ENCODE measurements around the gene IFNAR2.

IFNAR2 gene

DNA sequence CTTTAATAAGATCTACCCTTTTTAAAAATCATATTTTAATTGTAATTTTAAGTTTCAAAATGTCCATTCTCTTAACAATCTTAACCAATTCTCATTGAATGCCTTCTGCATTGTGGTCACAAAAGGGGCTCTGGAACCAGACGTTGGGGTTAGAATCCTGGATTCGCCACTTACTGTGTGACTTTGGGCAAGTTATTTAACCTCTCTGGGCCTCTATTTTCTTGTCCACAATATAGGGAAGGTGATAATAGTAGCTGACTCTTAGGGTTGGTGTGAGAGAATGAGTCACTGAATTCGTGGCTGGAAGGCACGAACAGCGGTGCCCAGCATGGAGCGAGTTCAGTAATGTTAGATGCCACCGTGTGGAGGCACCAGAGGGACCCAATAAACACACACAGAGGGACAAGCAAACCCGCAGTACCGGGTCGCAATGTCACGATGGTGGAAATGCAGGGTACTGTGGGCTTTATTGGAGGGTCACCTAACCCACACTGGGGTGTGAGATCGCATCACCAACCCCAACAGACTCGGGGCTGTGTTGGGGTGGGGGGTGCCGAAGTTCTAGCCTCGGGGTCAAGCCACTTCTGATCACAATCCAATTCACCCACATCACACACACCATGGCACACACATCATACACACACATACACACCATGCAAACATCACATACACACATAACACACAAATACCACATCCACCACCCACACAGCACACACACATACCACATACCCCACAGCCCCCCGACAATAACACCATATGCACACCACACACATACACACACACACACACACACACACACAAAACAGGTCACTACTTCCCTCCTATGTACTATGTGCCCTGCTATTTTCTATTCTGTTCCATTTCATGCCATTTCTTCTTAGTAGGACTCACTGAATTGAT, 27.0 kb upstream of the IFNAR2 start:
- Histone ChIP-seq H4K8ac (ENCODE audit: low read depth, low read length) (no peak overlapping the region), H3K4ac (ENCODE audit: low read depth, low read length) (no peak overlapping the region), H3K56ac (ENCODE audit: low read length) (no peak overlapping the region), H3K4me3 (ENCODE audit: low read length) (no peak overlapping the region), H4K5ac (ENCODE audit: low read length) (no peak overlapping the region), H3K36me3 (ENCODE audit: control insufficient read depth, insufficient read depth, low read length) (no peaks in the 10 kb centered on the region), H3K79me2 (ENCODE audit: control insufficient read depth, insufficient read depth, low read length) (no peaks in the 10 kb centered on the region), H3K23ac (ENCODE audit: low read length) (no peak overlapping the region), H2BK15ac (replicated peaks; ENCODE audit: low read depth) (no peak overlapping the region), H3K27ac (ENCODE audit: low read depth, low read length) (no peak overlapping the region), H3K9ac (ENCODE audit: low read length) (no peak overlapping the region), H3K79me1 (ENCODE audit: low read length) (no peaks in the 10 kb centered on the region), H3K4me1 (ENCODE audit: control insufficient read depth, low read depth, low read length) (no peaks in the 10 kb centered on the region), H2BK120ac (ENCODE audit: low read depth, low read length) (no peak overlapping the region), H3K27me3 (ENCODE audit: insufficient read depth, low read length, poor library complexity) (no peaks in the 10 kb centered on the region), H3K18ac (ENCODE audit: low read length) (no peak overlapping the region), H2BK5ac (ENCODE audit: low read length) (no peak overlapping the region), H3K4me2 (ENCODE audit: low read length) (no peak overlapping the region), H2AK5ac (ENCODE audit: low read length) (no peak overlapping the region)
- WGBS (ENCODE audit: extremely low coverage, insufficient coverage, low lambda C conversion rate) = no CpG with 5 or more reads among the region's 16 CpGs
- no peak for DNase-seq

GRCh38 chr21:33203371-33203724, 26.4 kb upstream of the IFNAR2 start:
- Histone ChIP-seq H2BK5ac (ENCODE audit: low read length) (no peak overlapping the region), H2BK120ac (ENCODE audit: low read depth, low read length) (no peak overlapping the region), H3K27me3 (ENCODE audit: insufficient read depth, low read length, poor library complexity) (no peaks in the 10 kb centered on the region), H3K4me3 (ENCODE audit: low read length) (no peak overlapping the region), H4K5ac (ENCODE audit: low read length) (no peak overlapping the region), H3K4ac (ENCODE audit: low read depth, low read length) (no peak overlapping the region), H2BK15ac (replicated peaks; ENCODE audit: low read depth) (no peak overlapping the region), H3K9ac (ENCODE audit: low read length) (no peak overlapping the region), H2AK5ac (ENCODE audit: low read length) (no peak overlapping the region), H3K79me2 (ENCODE audit: control insufficient read depth, insufficient read depth, low read length) (no peaks in the 10 kb centered on the region), H3K4me2 (ENCODE audit: low read length) (no peak overlapping the region), H4K8ac (ENCODE audit: low read depth, low read length) (no peak overlapping the region), H3K36me3 (ENCODE audit: control insufficient read depth, insufficient read depth, low read length) (no peaks in the 10 kb centered on the region), H3K4me1 (ENCODE audit: control insufficient read depth, low read depth, low read length) (no peaks in the 10 kb centered on the region), H3K23ac (ENCODE audit: low read length) (no peak overlapping the region), H3K56ac (ENCODE audit: low read length) (no peak overlapping the region), H3K79me1 (ENCODE audit: low read length) (no peaks in the 10 kb centered on the region), H3K27ac (ENCODE audit: low read depth, low read length) (no peak overlapping the region), H3K18ac (ENCODE audit: low read length) (no peak overlapping the region)
- no peak for DNase-seq
- no CpG with 5 or more reads among the region's 5 CpGs for WGBS (ENCODE audit: extremely low coverage, insufficient coverage, low lambda C conversion rate)

DNA sequence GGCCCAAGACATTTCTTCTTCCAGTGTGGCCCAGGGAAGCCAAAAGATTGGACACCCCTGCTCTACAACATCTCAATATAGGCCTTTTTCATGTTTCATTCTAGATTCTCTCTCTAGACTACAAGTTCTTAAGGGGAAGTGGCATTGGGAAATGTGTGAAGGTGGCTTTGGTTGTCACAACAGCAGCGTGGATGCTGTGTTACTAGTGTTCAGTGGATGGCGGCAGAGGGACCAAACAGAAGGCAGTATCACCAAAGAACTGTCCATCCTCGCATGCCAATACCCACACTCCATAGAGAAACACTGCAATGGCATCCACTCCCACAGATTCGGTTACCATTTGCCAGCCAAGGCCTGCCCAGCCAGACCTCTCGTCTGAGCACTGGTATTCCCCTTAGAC, 24.3 kb upstream of the IFNAR2 start:
- H3K4me3 ChIP-seq (ENCODE audit: low read length) = no peak overlapping the region
- no peak overlapping the region for H2BK15ac ChIP-seq (replicated peaks; ENCODE audit: low read depth)
- no peak overlapping the region for H3K18ac ChIP-seq (ENCODE audit: low read length)
- no peaks in the 10 kb centered on the region for H3K4me1 ChIP-seq (ENCODE audit: control insufficient read depth, low read depth, low read length)
- H3K79me2 ChIP-seq (ENCODE audit: control insufficient read depth, insufficient read depth, low read length) = no peaks in the 10 kb centered on the region
- no peaks in the 10 kb centered on the region for H3K36me3 ChIP-seq (ENCODE audit: control insufficient read depth, insufficient read depth, low read length)
- no peak overlapping the region for H3K4me2 ChIP-seq (ENCODE audit: low read length)
- no peak overlapping the region for H3K27ac ChIP-seq (ENCODE audit: low read depth, low read length)
- no CpG with 5 or more reads among the region's 5 CpGs for WGBS (ENCODE audit: extremely low coverage, insufficient coverage, low lambda C conversion rate)
- no peak for DNase-seq
- no peak overlapping the region for H2BK5ac ChIP-seq (ENCODE audit: low read length)
- H3K56ac ChIP-seq (ENCODE audit: low read length) = no peak overlapping the region
- no peak overlapping the region for H3K23ac ChIP-seq (ENCODE audit: low read length)
- no peaks in the 10 kb centered on the region for H3K79me1 ChIP-seq (ENCODE audit: low read length)
- H2AK5ac ChIP-seq (ENCODE audit: low read length) = no peak overlapping the region
- no peak overlapping the region for H4K5ac ChIP-seq (ENCODE audit: low read length)
- H3K4ac ChIP-seq (ENCODE audit: low read depth, low read length) = no peak overlapping the region
- H3K27me3 ChIP-seq (ENCODE audit: insufficient read depth, low read length, poor library complexity) = no peaks in the 10 kb centered on the region
- no peak overlapping the region for H4K8ac ChIP-seq (ENCODE audit: low read depth, low read length)
- no peak overlapping the region for H2BK120ac ChIP-seq (ENCODE audit: low read depth, low read length)
- H3K9ac ChIP-seq (ENCODE audit: low read length) = no peak overlapping the region

DNA sequence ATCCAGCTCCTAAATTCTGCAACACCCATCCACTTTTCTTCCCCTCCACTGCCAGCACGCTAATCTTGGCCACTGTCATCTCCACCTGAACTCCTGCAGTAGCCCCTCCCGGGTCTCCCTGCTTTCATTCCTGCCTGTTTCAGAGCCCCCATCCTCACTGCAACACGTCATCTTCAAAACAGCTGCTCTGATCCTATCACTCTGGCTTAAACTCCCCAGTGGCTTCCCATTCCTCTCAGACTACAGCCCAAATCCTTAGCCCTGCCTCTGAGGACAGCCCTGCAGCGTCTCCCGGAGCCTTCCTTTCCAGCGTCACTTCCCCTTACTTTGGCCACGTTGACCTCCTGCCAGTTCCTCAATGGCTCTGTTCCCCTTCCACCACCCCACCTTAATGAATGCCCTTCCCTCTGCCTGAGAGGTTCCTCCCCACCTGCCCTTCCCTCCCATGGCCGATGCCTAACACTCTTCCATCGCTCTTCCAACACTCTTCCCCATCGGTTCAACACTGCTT, 22.9 kb upstream of the IFNAR2 start:
- no CpG with 5 or more reads among the region's 10 CpGs for WGBS (ENCODE audit: extremely low coverage, insufficient coverage, low lambda C conversion rate)
- H3K27me3 ChIP-seq (ENCODE audit: insufficient read depth, low read length, poor library complexity) = no peaks in the 10 kb centered on the region
- H3K4me3 ChIP-seq (ENCODE audit: low read length) = no peak overlapping the region
- no peak overlapping the region for H3K9ac ChIP-seq (ENCODE audit: low read length)
- H3K79me1 ChIP-seq (ENCODE audit: low read length) = no peaks in the 10 kb centered on the region
- H2BK5ac ChIP-seq (ENCODE audit: low read length) = no peak overlapping the region
- no peaks in the 10 kb centered on the region for H3K36me3 ChIP-seq (ENCODE audit: control insufficient read depth, insufficient read depth, low read length)
- no peak overlapping the region for H2AK5ac ChIP-seq (ENCODE audit: low read length)
- H2BK120ac ChIP-seq (ENCODE audit: low read depth, low read length) = no peak overlapping the region
- no peak overlapping the region for H3K18ac ChIP-seq (ENCODE audit: low read length)
- H3K79me2 ChIP-seq (ENCODE audit: control insufficient read depth, insufficient read depth, low read length) = no peaks in the 10 kb centered on the region
- H2BK15ac ChIP-seq (replicated peaks; ENCODE audit: low read depth) = no peak overlapping the region
- H4K5ac ChIP-seq (ENCODE audit: low read length) = no peak overlapping the region
- no peak overlapping the region for H4K8ac ChIP-seq (ENCODE audit: low read depth, low read length)
- DNase-seq = no peak
- no peak overlapping the region for H3K4ac ChIP-seq (ENCODE audit: low read depth, low read length)
- H3K4me2 ChIP-seq (ENCODE audit: low read length) = no peak overlapping the region
- H3K56ac ChIP-seq (ENCODE audit: low read length) = no peak overlapping the region
- no peak overlapping the region for H3K23ac ChIP-seq (ENCODE audit: low read length)
- H3K27ac ChIP-seq (ENCODE audit: low read depth, low read length) = no peak overlapping the region
- no peaks in the 10 kb centered on the region for H3K4me1 ChIP-seq (ENCODE audit: control insufficient read depth, low read depth, low read length)

DNA sequence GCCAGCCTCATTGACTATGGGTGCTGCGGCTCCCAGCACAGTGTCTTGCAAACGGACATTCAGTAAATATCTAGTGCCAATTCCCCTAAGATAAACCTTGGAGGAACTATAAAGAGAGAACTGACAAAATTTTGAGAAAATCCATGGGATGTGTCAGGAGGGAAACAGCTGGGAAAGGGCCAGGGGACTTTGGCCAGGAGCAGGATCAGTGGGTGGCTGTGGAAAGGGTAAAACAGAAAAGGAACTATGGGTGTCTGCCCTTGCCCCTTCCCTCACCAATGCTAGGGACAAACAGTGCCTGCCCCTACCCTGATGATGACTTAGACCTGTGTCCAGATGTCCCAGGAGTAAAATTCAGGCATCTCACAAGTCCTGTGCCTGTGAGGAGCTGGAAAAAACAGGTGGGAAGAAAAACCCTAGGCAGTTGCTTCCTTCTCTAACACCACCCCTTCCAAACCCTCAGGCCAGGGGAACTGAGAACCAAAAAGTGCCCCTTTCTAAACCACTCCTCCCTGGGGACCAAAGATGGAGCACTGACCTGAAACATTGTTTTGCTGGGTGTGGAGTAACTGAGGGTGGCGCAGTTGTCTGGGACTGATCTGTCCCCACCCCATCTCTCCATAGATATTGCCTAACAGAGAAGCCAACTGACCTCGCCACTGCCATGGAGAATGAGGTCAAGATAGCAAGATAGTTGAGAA, 22.1 kb upstream of the IFNAR2 start:
- Histone ChIP-seq H4K8ac (ENCODE audit: low read depth, low read length) (no peak overlapping the region), H3K56ac (ENCODE audit: low read length) (no peak overlapping the region), H3K23ac (ENCODE audit: low read length) (no peak overlapping the region), H3K36me3 (ENCODE audit: control insufficient read depth, insufficient read depth, low read length) (no peaks in the 10 kb centered on the region), H3K18ac (ENCODE audit: low read length) (no peak overlapping the region), H2AK5ac (ENCODE audit: low read length) (no peak overlapping the region), H3K27me3 (ENCODE audit: insufficient read depth, low read length, poor library complexity) (no peaks in the 10 kb centered on the region), H3K4me3 (ENCODE audit: low read length) (no peak overlapping the region), H3K4ac (ENCODE audit: low read depth, low read length) (no peak overlapping the region), H3K9ac (ENCODE audit: low read length) (no peak overlapping the region), H2BK15ac (replicated peaks; ENCODE audit: low read depth) (no peak overlapping the region), H2BK120ac (ENCODE audit: low read depth, low read length) (no peak overlapping the region), H3K79me2 (ENCODE audit: control insufficient read depth, insufficient read depth, low read length) (no peaks in the 10 kb centered on the region), H3K79me1 (ENCODE audit: low read length) (no peaks in the 10 kb centered on the region), H3K4me1 (ENCODE audit: control insufficient read depth, low read depth, low read length) (no peaks in the 10 kb centered on the region), H3K27ac (ENCODE audit: low read depth, low read length) (no peak overlapping the region), H3K4me2 (ENCODE audit: low read length) (no peak overlapping the region), H4K5ac (ENCODE audit: low read length) (no peak overlapping the region), H2BK5ac (ENCODE audit: low read length) (no peak overlapping the region)
- WGBS (ENCODE audit: extremely low coverage, insufficient coverage, low lambda C conversion rate) = no CpG with 5 or more reads among the region's 4 CpGs
- DNase-seq = no peak
